ENCODE data around the gene POTEI.
"Not testable (repeated sequence)": the region's sequence is repeated elsewhere in the genome, so short reads cannot be mapped to it uniquely, and the experiment has no call there.

GRCh38 chr2:130451278-130451677 lies 57.9 kb downstream of the POTEI start:
- not testable (repeated sequence) for TF ChIP-seq CTCF (IDR thresholded peaks at IDR 0.05; ENCODE audit: insufficient read depth, low read length); POLR2AphosphoS5 (IDR thresholded peaks at IDR 0.05; ENCODE audit: low read depth); GABPA (IDR thresholded peaks at IDR 0.05; ENCODE audit: low read depth)

Measured in HL-60 (cell line).